SU-DHL-6 (cell line): ENCODE measurements around the gene ALKBH2.
A peak's percentile ranks its signal among the peaks of the same experiment; 100 is the strongest.
"Not testable (repeated sequence)": the region's sequence is repeated elsewhere in the genome, so short reads cannot be mapped to it uniquely, and the experiment has no call there.

Experiments used
- H2AFZ ChIP-seq: fragments of 200-600 bp; sonication (generic); 2 replicates; pipeline ENCODE4 v1.6.1; 2014; ENCODE audit warnings: low read depth, mild to moderate bottlenecking, moderate library complexity, mixed read lengths, antibody characterized with exemption, low read length; ENCODE audit not compliant: severe bottlenecking
- H3F3A ChIP-seq: fragments of 200-600 bp; shearing (Covaris generic); 2 replicates; pipeline ENCODE4 v1.6.0; 2016; ENCODE audit warnings: antibody characterized with exemption, mild to moderate bottlenecking; ENCODE audit not compliant: insufficient read depth
- H3K27ac ChIP-seq: fragments of 200-600 bp; sonication (generic); 2 replicates; pipeline ENCODE4 v1.5.1; 2016; ENCODE audit warnings: low read depth, mild to moderate bottlenecking, low read length, moderate library complexity, mixed read lengths
- H3K27me3 ChIP-seq: fragments of 200-600 bp; sonication (generic), shearing (Covaris generic); 2 replicates; pipeline ENCODE4 v1.6.0; 2014; ENCODE audit warnings: mild to moderate bottlenecking, low read length
- H3K36me3 ChIP-seq: fragments of 200-600 bp; sonication (generic); 2 replicates; pipeline ENCODE4 v1.6.1; 2014; ENCODE audit warnings: mild to moderate bottlenecking, low read length, mixed read lengths
- H3K4me2 ChIP-seq: fragments of 300-600, 200-600 bp; shearing (Covaris generic), sonication (generic); 2 replicates; pipeline ENCODE4 v1.6.0; 2014; ENCODE audit warnings: low read length, low read depth, mild to moderate bottlenecking; ENCODE audit not compliant: poor library complexity, severe bottlenecking
- H3K4me3 ChIP-seq: fragments of 200-600 bp; sonication (generic); 2 replicates; pipeline ENCODE4 v1.5.1; 2014; ENCODE audit warnings: antibody characterized with exemption, low read length, mild to moderate bottlenecking, mixed read lengths; ENCODE audit not compliant: insufficient read depth, poor library complexity, severe bottlenecking
- H3K79me2 ChIP-seq: fragments of 200-600 bp; sonication (generic); 2 replicates; pipeline ENCODE4 v1.6.1; 2014; ENCODE audit warnings: mild to moderate bottlenecking, low read length, moderate library complexity; ENCODE audit not compliant: insufficient read depth
- H3K9ac ChIP-seq: fragments of 200-600 bp; sonication (generic); 2 replicates; pipeline ENCODE4 v1.7.0; 2014; ENCODE audit warnings: mild to moderate bottlenecking, low read length
- H3K9me2 ChIP-seq: fragments of 200-600 bp; sonication (generic); replicated peaks from 2 replicates; pipeline ENCODE4 v1.6.1; 2014; ENCODE audit warnings: low read length; ENCODE audit not compliant: insufficient read depth
- H3K9me3 ChIP-seq: fragments of 200-600 bp; sonication (generic); 2 replicates; pipeline ENCODE4 v1.6.1; 2014; ENCODE audit warnings: low read length, mixed read lengths; ENCODE audit not compliant: insufficient read depth
- H4K20me1 ChIP-seq: fragments of 200-600 bp; sonication (generic); 2 replicates; pipeline ENCODE4 v1.6.1; 2014; ENCODE audit warnings: low read depth, mild to moderate bottlenecking, antibody characterized with exemption, low read length, moderate library complexity, mixed read lengths
- EZH2phosphoT487 ChIP-seq: fragments of 200-600 bp; sonication (generic), shearing (Covaris generic); conservative IDR thresholded peaks from 2 replicates; pipeline ENCODE4 v1.6.1; 2018; ENCODE audit warnings: mild to moderate bottlenecking, antibody characterized with exemption, low read length, moderate library complexity, mixed read lengths
- TF ChIP-seq, protein P1 (sequence below): fragments of 200-600 bp; sonication (generic); IDR thresholded peaks from one replicate; pipeline ENCODE4 v1.5.1; 2017; ENCODE audit warnings: antibody characterized with exemption, mild to moderate bottlenecking, low read length, moderate library complexity; ENCODE audit not compliant: insufficient read depth, poor library complexity, severe bottlenecking

The ALKBH2 gene

DNA sequence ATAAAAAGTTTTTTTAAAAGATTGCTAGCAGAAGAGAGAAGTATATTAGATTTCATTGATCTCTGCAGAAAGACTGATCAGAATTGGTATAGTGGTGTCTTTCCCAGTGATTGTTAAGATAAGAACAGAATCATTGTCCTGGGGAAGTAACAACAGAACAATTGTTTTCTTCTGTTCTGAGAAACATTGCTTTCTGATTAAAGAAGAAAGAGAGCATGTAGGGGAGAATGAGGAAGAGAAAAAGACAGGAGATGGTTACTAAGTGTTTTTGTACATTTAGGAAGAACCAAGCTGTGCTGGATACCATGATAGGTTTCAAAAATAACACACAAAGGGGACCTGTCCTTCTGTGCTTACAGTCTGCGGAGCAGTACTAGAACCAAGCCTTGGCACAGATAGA lies 35.9 kb downstream of the ALKBH2 start:
- no peak overlapping the region; the same call in 1 of the 2 replicates for H3K27ac ChIP-seq
- TF ChIP-seq, protein P1, sequence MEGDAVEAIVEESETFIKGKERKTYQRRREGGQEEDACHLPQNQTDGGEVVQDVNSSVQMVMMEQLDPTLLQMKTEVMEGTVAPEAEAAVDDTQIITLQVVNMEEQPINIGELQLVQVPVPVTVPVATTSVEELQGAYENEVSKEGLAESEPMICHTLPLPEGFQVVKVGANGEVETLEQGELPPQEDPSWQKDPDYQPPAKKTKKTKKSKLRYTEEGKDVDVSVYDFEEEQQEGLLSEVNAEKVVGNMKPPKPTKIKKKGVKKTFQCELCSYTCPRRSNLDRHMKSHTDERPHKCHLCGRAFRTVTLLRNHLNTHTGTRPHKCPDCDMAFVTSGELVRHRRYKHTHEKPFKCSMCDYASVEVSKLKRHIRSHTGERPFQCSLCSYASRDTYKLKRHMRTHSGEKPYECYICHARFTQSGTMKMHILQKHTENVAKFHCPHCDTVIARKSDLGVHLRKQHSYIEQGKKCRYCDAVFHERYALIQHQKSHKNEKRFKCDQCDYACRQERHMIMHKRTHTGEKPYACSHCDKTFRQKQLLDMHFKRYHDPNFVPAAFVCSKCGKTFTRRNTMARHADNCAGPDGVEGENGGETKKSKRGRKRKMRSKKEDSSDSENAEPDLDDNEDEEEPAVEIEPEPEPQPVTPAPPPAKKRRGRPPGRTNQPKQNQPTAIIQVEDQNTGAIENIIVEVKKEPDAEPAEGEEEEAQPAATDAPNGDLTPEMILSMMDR = no peak
- TF ChIP-seq EZH2phosphoT487 = no peak

DNA sequence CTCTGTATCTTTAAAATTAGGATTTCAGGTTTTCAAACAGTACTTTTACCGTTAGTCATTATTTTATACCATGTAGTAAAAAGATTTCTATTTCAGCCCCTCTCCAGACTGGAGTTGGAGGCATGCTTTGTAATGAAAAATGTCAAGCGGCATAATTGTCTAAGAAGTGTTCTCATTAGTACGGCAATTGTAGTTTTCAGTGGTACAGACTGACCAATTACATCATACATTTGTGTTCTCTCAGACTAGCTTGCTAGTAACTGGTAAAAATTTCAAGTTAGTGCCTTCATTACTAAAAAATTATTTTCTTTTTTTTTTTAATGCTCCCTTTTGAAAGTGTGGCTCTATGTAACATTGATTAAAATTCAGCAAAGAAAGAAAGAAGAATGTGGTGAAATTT lies 36.4 kb downstream of the ALKBH2 start:
- Histone ChIP-seq H3K4me2 (no peak overlapping the region), H3K27me3 (no peaks in the 10 kb centered on the region), H3K9me3 (no peaks in the 10 kb centered on the region), H3K9ac (no peak overlapping the region), H3K27ac (no peak overlapping the region; the same call in 1 of the 2 replicates), H4K20me1 (no peaks in the 10 kb centered on the region), H3K4me3 (no peak overlapping the region), H3K9me2 (no peaks in the 10 kb centered on the region), H2AFZ (no peak overlapping the region), H3K79me2 (peaks cover 14% of the 10 kb centered on the region; the same call in 1 of the 2 replicates), H3K36me3 (peaks cover 3% of the 10 kb centered on the region; the same call in 1 of the 2 replicates), H3F3A (peaks cover 37% of the 10 kb centered on the region)
- no peak for TF ChIP-seq EZH2phosphoT487
- TF ChIP-seq, protein P1 = no peak

More for the DNA sequence above, 35.9 kb downstream of the ALKBH2 start:
- Histone ChIP-seq H3K27me3 (no peaks in the 10 kb centered on the region), H3K36me3 (peaks cover 3% of the 10 kb centered on the region; the same call in 1 of the 2 replicates), H3K9me3 (no peaks in the 10 kb centered on the region), H3K4me3 (no peak overlapping the region), H4K20me1 (no peaks in the 10 kb centered on the region), H3K79me2 (peaks cover 14% of the 10 kb centered on the region; the same call in 1 of the 2 replicates), H3K4me2 (no peak overlapping the region), H3K9me2 (no peaks in the 10 kb centered on the region), H2AFZ (no peak overlapping the region), H3K9ac (no peak overlapping the region), H3F3A (peaks cover 36% of the 10 kb centered on the region)

DNA sequence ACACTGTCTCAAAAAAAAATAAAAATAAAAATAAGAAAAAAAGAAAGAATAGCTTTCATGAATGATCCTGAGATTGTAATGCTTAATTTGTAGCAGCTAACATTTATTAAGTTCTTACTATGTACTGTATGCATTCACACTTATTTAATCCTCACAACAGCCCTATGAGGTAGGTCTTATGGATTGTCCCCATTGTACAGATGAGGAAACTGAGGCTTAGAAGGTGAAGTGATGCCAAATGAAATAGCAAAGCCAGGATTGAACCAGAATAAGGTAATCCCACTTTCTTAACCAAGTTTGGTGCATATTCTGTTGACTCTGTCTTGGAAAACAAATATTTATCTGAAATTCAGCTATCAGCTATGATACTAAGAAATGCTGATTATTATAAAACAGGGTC lies 38.8 kb downstream of the ALKBH2 start:
- peak overlapping the region; percentile 95 for H3K4me2 ChIP-seq

DNA sequence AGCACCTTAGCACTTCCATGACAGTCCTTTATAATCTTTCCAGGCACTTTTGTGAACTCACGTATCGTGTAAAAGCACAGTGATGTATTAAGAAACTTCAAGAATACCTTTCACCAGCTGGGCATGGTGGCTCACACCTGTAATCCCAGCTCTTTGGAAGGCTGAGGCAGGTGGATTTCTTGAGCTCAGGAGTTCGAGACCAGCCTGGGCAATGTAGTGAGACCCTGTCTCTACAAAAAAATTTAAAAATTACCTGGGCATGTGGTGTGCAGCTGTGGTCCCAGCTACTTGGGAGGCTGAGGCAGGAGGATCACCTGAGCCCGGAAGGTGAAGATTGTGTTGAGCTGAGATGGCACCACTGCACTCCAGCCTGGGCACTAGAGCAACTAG lies 39.2 kb downstream of the ALKBH2 start:
- Histone ChIP-seq H3F3A (peaks cover 13% of the 10 kb centered on the region; the same call in 1 of the 2 replicates), H2AFZ (peak overlapping the region; percentile 93), H3K4me3 (peak overlapping the region; percentile 94), H3K4me2 (peak overlapping the region; percentile 95), H3K79me2 (peaks cover 14% of the 10 kb centered on the region; the same call in 1 of the 2 replicates), H3K27ac (peak overlapping the region; percentile 80), H3K9ac (peak overlapping the region; percentile 88)
- H3K36me3 ChIP-seq, H3K27me3 ChIP-seq, H3K9me3 ChIP-seq, H4K20me1 ChIP-seq, H3K9me2 ChIP-seq: not testable (repeated sequence)

More for the DNA sequence above, 38.8 kb downstream of the ALKBH2 start:
- TF ChIP-seq, protein P1 = no peak
- TF ChIP-seq EZH2phosphoT487 = no peak
- no peaks in the 10 kb centered on the region for H3K9me2 ChIP-seq
- H3K36me3 ChIP-seq = peaks cover 3% of the 10 kb centered on the region; the same call in 1 of the 2 replicates
- H3K9ac ChIP-seq = peak overlapping the region; percentile 20; the same call in 1 of the 2 replicates
- peaks cover 14% of the 10 kb centered on the region; the same call in 1 of the 2 replicates for H3K79me2 ChIP-seq
- H2AFZ ChIP-seq = no peak overlapping the region
- H3K9me3 ChIP-seq = no peaks in the 10 kb centered on the region
- H4K20me1 ChIP-seq = no peaks in the 10 kb centered on the region
- H3K27me3 ChIP-seq = no peaks in the 10 kb centered on the region
- H3K27ac ChIP-seq = peak overlapping the region; percentile 80; the same call in 1 of the 2 replicates
- peaks cover 14% of the 10 kb centered on the region; the same call in 1 of the 2 replicates for H3F3A ChIP-seq
- no peak overlapping the region for H3K4me3 ChIP-seq
